ENCODE results near the gene MYEOV.

DNA sequence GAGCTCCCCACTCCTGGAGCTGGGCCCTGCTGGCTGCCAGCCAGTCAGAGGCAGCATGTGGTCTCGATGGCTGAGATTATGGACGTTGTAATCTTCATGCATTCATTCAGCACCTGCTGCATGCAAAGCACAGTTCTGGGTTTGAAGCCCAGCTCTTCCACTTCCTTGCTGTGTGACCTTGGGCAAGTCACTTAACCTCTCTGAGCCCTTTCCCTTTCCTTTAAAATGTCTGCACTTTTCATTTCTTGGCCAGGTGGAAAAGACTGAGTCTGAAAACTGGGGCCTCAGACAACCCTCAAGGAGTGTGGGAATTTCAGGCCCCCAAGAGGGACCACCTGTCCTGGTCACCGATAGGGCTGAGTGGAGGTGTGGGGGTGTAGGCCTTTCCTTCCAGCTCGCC, 24.6 kb upstream of the MYEOV start:
- no peak for TF ChIP-seq CTCF (IDR thresholded peaks at IDR 0.05)
- TF ChIP-seq POLR2A (IDR thresholded peaks at IDR 0.05; ENCODE audit: low read depth), result no peak

All from esophagus muscularis mucosa (tissue), 3 donors.